ENCODE data around the gene ISCA2.

Gene ISCA2

GRCh38 chr14:74474376-74474775, 19.2 kb upstream of the ISCA2 start:
- DNase-seq (ENCODE audit: low read depth) = no peak
- TF ChIP-seq CTCF (IDR thresholded peaks at IDR 0.05; ENCODE audit: low read length, missing control alignments) = no peak

GRCh38 chr14:74475678-74476077, 17.9 kb upstream of the ISCA2 start:
- H3K4me3 ChIP-seq (replicated peaks; ENCODE audit: low read depth, low read length) = no peak overlapping the region
- TF ChIP-seq CTCF (IDR thresholded peaks at IDR 0.05; ENCODE audit: low read length, missing control alignments) = no peak
- DNase-seq (ENCODE audit: low read depth) = peak; percentile 60

More at GRCh38 chr14:74474376-74474775, 19.2 kb upstream of the ISCA2 start:
- no peak overlapping the region for H3K4me3 ChIP-seq (replicated peaks; ENCODE audit: low read depth, low read length)

- TF ChIP-seq CTCF (IDR thresholded peaks at IDR 0.05; ENCODE audit: low read length, missing control alignments) = no peak
- no peak overlapping the region for H3K4me3 ChIP-seq (replicated peaks; ENCODE audit: low read depth, low read length)
- DNase-seq (ENCODE audit: low read depth) = no peak
These were observed 17.5 kb upstream of the ISCA2 start for GRCh38 chr14:74476107-74476506.

- H3K4me3 ChIP-seq (replicated peaks; ENCODE audit: low read depth, low read length) = no peak overlapping the region
- no peak for TF ChIP-seq CTCF (IDR thresholded peaks at IDR 0.05; ENCODE audit: low read length, missing control alignments)
- no peak for DNase-seq (ENCODE audit: low read depth)
These were observed 17.0 kb upstream of the ISCA2 start for GRCh38 chr14:74476607-74477006.

GRCh38 chr14:74478996-74479635, 14.4 kb upstream of the ISCA2 start:
- TF ChIP-seq CTCF (IDR thresholded peaks at IDR 0.05; ENCODE audit: low read length, missing control alignments) = peak; percentile 76
- no peak overlapping the region for H3K4me3 ChIP-seq (replicated peaks; ENCODE audit: low read depth, low read length)
- peak; percentile 54 for DNase-seq (ENCODE audit: low read depth)

- no peak overlapping the region for H3K4me3 ChIP-seq (replicated peaks; ENCODE audit: low read depth, low read length)
- no peak for DNase-seq (ENCODE audit: low read depth)
- no peak for TF ChIP-seq CTCF (IDR thresholded peaks at IDR 0.05; ENCODE audit: low read length, missing control alignments)
These were observed 13.5 kb upstream of the ISCA2 start for GRCh38 chr14:74480046-74480445.

- TF ChIP-seq CTCF (IDR thresholded peaks at IDR 0.05; ENCODE audit: low read length, missing control alignments) = no peak
- DNase-seq (ENCODE audit: low read depth) = no peak
These were observed 11.0 kb upstream of the ISCA2 start for GRCh38 chr14:74482571-74482970.

More at GRCh38 chr14:74482571-74482970, 11.0 kb upstream of the ISCA2 start:
- no peak overlapping the region for H3K4me3 ChIP-seq (replicated peaks; ENCODE audit: low read depth, low read length)
